GM19438 (cell line): ENCODE results near the gene CIDEC.
"Not testable (repeated sequence)": the region's sequence is repeated elsewhere in the genome, so short reads cannot be mapped to it uniquely, and the experiment has no call there.

Experiments used
- ATAC-seq: cut with Tn5 transposase; IDR thresholded peaks from one replicate; pipeline ENCODE4 v1.9.1; 2021; ENCODE audit warnings: low read depth; ENCODE audit not compliant: unreplicated experiment

Gene CIDEC

GRCh38 chr3:9881441-9881840, 1.4 kb upstream of the CIDEC start:
- no peak for ATAC-seq

- no peak for ATAC-seq
These were observed 1.4 kb downstream of the CIDEC start for GRCh38 chr3:9878700-9879099.

GRCh38 chr3:9876991-9877390, 3.1 kb downstream of the CIDEC start:
- no peak for ATAC-seq

GRCh38 chr3:9876255-9876654, 3.8 kb downstream of the CIDEC start:
- ATAC-seq: not testable (repeated sequence)

- no peak for ATAC-seq
These were observed 4.6 kb downstream of the CIDEC start for GRCh38 chr3:9875448-9875847.

DNA sequence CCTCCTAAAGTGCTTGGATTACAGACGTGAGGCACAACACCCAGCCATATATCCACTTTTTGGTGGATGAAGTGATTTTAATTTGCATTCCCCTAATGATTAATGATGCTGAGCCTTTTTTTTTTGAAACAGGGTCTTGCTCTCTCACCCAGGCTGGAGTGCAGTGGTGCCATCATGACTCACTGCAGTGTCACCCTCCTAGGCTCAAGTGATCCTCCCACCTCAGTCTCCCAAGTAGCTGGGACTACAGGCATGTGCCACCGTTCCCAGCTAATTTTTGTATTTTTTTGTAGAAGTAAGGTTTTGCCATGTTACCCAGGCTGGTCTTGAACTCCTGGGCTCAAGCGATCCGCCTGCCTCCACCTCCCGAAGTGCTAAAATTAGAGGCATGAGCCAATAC, 8.0 kb downstream of the CIDEC start:
- ATAC-seq: not testable (repeated sequence)

DNA sequence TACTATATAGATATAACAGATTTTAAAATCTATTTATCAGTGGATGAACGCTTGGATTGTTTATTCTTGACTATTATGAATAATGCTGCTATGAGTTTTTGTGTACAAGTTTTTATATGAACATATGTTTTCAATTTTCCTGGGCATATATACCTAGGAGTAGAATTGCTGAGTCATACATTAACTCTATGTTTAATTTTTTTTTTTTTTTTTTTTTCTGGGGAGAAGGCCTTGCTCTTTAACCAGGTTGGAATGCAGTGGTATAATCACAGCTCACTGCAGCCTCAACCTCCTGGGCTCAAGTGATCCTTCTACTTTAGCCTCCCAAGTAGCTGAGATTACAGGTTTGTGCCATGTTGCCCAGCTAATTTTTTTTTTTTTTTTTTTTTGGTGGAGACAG, 9.1 kb downstream of the CIDEC start:
- ATAC-seq: no peak

GRCh38 chr3:9869955-9870354, 10.1 kb downstream of the CIDEC start:
- ATAC-seq: no peak

- ATAC-seq: no peak
These were observed 12.9 kb downstream of the CIDEC start for GRCh38 chr3:9867106-9867505.

- ATAC-seq: no peak
These were observed 13.4 kb downstream of the CIDEC start for GRCh38 chr3:9866639-9867038.

DNA sequence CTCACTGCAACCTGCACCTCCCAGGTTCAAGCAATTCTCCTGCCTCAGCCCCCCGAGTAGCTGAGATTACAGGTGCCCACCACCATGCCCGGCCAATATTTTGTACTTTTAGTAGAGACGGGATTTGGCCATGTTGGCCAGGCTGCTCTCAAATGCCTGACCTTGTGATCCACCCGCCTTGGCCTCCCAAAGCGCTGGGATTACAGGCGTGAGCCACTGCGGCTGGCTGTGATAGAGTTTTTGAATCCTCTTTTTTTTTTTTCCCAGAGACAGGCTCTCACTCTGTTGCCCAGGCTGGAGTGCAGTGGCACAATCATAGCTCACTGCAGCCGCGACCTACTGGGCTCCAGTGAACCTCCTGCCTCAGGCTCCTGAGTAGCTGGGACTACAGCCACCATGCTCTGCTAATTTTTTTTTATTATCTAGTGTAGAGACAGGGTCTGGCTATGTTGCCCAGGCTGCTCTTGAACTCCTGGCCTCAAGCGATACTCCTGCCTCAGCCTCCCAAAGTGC, 14.9 kb downstream of the CIDEC start:
- not testable (repeated sequence) for ATAC-seq

- ATAC-seq: no peak
These were observed 15.7 kb downstream of the CIDEC start for GRCh38 chr3:9864200-9864927.

DNA sequence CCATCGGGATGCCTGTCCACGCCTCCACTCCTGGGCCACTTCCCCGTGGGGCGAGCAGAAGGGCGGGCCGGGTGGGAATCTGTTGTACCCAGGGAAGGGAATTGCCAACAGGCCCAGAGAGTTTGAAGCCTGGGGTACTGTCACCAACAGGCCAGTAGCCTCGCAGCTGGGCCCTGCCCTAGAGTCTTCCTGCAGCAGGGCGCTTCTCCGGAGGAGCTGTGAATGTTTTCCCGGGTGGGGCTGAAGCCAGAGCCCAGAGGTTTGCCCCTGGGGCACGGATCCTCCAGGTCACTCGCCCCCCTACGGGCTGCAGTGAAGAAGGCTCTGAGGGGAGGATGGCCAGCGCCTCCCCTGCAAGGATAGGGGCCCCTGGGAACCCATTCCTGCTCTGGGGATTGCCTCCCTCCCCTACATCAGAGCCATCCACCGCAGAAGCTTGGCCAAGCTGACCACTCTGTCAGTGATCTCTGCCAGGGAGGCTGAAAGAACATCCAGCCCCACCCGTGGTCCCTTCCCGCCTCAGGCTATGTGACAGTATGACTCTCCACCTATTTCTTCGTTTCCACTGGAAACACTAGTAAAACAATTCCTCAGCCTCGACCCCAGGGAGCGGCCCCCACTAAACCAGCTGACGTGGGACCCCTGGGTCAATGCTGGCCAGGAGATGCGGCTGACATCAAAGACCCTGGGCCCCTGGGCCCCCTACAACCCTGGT, 16.8 kb downstream of the CIDEC start:
- no peak for ATAC-seq

GRCh38 chr3:9862391-9863057, 17.5 kb downstream of the CIDEC start:
- ATAC-seq: no peak

GRCh38 chr3:9861626-9862130, 18.4 kb downstream of the CIDEC start:
- no peak for ATAC-seq

DNA sequence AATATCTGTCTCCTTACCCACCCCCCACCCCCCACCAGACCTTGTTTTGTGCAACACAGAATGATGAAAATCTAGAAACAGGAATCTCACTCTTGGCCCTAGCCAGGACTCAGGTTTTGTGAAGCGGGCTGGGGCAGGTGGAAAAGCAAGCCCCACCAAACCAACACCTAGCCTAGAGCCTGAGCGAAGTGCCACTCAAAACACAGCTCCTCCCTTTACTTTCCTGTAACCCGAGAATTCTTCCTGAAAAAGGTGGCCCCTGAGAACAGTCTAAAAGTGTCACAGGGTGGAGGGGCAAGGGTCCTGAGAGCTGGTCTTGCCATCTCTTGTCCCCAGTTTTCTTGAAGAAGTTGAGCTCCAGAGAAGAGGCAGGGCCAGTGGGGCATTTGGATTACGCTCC, 18.9 kb downstream of the CIDEC start:
- ATAC-seq: no peak

GRCh38 chr3:9859530-9860025, 20.5 kb downstream of the CIDEC start:
- no peak for ATAC-seq

DNA sequence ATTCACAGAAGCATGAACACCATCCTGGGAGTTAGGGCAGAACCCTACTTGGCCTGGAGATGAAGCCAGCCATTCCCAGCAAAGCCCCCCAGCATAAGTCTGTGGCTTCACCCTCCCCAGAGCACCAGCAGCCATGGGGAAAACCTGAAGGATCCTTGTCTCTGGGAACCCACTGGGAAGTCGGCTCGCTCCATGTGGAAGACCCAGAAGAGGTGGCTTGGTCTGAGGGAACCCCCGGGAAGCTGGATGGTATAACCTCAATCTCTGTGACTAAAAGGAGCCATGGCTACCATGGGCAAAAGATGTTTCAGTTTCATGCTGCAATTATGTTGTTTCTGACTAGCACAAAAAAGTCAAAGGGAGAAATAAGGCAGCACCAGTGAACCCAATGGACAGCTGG, 24.5 kb downstream of the CIDEC start:
- ATAC-seq: no peak

GRCh38 chr3:9854291-9854940, 25.6 kb downstream of the CIDEC start:
- ATAC-seq: not testable (repeated sequence)

GRCh38 chr3:9852528-9852927, 27.5 kb downstream of the CIDEC start:
- ATAC-seq: no peak

DNA sequence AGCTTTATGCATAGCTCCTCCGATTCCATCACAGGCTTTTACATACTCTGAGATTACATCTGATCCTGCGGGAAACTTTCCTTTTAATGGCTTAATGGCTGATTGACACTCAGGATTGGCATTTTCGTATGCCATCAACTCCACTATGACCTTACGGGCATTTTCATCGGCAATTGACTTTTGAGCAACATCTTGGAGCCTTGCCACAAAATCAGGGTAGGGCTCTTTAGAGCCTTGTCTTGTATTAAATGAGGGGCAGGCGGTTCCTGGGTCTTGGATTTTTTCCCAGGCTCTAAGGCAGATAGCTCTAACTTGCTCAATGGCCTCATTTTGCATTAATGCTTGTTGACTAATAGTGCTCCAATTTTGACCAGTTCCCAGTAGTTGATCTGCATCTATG, 28.1 kb downstream of the CIDEC start:
- not testable (repeated sequence) for ATAC-seq
